ENCODE data around the gene CYP26B1.
A peak's percentile ranks its signal among the peaks of the same experiment; 100 is the strongest.

Gene CYP26B1

DNA sequence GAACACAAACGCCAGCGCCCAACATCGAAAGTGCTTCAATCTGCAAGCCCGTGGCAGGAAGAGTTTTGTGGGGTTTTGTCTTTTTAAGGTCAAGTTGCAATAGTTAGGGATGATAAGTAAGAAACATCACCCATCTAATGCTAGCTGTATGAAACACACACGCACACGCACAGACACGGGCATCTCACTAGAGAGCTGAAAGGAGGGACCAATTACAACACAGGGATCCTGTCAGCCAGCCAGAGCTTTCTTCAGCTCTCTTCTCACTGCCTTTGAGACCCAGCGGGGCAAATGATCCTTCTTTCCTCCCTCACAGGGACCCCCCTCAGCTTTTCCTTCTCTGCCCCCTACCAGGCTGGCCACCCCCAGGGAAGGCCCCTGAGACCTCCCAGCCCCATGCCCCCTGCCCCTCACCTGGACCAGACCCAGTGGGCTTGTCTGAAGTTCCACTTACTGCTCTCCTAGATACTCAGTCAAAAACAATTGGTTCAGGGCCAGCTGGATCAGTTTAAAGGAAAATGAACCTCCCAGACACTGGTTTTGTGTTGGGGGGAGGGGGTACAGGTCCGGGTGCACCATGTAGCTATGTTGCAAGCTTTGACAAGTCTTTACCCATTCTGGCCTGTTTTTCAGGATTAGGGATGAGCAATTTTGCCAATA, 17.9 kb downstream of the CYP26B1 start:
- DNase-seq (ENCODE audit: low spot score) = no peak

DNA sequence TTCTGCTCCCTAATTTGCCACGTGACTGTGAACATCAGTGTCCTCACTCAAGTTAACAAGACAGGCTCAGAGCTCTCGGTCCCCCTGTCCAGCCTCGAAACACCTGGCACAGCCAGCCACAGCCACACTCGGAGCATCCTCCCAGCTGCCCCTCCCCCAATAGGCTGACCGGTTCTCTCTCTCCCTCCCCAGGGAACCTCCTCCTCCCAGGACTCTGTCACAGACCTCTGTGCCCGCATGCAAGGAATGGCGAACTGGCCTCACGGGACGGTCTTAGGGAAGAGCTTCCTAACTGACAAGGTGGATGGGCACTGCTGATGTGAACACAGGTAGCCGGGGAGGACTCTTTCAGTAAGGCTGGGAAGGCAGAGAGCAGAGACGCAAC, 18.8 kb downstream of the CYP26B1 start:
- DNase-seq (ENCODE audit: low spot score) = no peak

DNA sequence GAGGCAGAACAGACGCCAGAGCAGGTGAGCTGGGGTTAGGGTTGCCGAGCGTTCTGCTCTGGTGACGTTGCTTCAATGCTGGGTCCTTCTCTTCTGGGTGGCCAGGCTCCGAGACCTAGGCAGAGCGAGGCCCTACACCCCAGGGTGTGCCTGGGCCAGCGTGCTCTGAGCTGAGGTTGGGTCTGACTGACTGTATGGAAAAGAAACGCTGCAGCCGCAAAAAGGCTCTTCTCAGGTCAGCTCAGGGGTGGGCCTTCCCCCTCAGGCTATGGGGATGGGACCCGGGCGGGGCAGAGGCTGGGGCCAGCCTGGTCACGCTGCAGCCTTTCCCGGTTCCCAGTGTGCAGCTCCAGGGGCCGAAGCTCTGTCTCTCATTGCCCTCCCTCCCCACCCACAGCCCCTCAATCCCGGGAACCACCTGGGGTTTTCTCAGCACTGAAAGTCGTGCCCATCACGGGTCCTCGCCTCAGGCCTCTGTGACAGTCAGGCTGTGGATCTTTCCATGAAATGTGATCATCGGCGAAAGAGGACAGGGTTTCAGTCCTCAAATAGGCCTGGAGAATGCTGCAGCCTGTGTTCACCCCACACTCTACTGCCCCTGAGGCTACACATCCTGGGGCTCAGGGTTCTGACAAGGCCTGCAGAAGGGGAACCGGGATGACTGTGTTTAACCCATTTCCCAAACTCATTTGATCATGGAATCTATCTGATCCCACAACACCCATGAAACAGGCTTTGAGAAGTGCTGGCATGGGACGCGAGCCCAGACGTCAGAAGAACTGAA, 19.4 kb downstream of the CYP26B1 start:
- no peak for DNase-seq (ENCODE audit: low spot score)

- no peak for DNase-seq (ENCODE audit: low spot score)
These were observed 20.1 kb downstream of the CYP26B1 start for GRCh38 chr2:72127401-72128058.

DNA sequence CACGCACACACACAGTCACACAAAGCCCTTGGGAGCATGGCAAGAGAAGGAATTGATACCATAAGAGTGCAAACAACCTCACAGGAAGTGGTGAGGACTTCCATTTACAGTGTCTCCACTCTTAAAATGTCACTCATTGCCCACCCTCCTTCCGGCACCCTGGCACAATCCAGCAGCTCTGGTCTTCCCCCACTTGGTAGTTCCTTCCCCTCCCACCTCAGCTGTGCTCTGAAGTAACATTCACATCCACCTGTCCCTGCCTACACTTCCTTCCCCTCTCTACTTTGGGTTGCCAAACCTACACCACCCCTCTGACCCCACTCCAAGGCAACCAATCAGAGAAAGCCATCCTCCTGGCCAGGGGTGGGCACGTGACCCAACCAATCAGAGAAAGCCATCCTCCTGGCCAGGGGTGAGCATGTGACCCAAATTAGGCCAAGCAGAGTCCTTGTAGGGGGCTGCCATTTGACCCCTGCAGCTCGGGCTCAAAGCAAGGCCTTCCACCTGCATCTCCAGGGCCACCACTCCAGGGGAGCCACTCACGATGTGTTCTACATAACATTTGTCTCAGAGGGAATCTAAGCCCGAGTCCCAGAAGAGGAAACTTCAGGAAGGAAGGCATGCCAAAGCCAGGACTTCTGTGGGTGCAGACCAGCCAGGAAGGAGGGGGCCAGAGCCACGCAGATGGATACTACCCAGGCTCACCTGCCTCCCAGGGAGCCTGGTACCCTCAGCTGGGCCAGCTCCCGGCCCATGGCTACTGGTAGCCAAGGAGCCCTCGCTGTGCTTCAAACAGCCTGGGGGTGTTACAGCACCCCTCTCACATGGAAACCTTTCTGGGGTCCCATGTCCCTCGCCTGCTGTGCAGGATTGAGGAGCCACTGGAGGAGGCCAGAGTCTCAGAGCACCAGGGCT, 21.2 kb downstream of the CYP26B1 start:
- DNase-seq (ENCODE audit: low spot score) = no peak

DNA sequence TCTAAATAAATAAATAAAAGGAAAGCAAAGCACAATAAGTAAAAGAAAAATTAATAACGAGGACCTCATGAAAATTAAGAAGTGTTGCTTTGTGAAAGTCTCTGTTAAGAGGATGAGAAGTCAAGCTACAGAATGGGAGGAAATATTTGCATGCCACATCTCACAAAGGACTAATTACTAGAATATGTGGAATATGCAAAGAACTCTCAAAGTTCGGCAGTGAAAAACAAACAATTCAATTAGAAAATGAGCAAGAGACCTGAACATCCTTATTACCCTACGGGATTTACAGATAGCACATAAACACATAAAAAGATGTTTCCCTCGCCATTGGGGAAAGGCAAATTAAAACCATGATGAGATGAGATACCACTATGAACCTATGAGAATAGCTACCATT, 23.3 kb downstream of the CYP26B1 start:
- no peak for DNase-seq (ENCODE audit: low spot score)

DNA sequence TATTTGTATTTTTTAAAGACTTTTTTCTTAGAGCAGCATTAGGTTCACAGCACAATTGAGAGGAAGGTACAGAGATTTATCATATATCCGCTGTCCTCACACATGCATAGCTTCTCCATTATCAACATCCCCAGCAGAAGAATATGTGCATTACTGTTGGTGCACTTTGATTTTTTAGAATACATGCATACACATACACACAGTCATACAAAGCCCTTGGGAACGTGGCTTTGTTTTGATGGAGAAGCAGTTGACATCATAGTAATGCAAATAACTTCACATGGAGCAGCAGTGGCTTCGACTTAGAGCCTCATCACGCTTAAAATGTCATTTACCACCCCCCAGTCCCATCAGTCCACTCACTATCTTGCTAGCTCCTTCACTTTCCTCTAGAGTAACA, 26.5 kb downstream of the CYP26B1 start:
- no peak for DNase-seq (ENCODE audit: low spot score)

- DNase-seq (ENCODE audit: low spot score) = no peak
These were observed 28.7 kb downstream of the CYP26B1 start for GRCh38 chr2:72118951-72119350.

GRCh38 chr2:72118386-72118785, 29.3 kb downstream of the CYP26B1 start:
- DNase-seq (ENCODE audit: low spot score) = no peak

GRCh38 chr2:72117718-72118117, 29.9 kb downstream of the CYP26B1 start:
- DNase-seq (ENCODE audit: low spot score) = no peak

DNA sequence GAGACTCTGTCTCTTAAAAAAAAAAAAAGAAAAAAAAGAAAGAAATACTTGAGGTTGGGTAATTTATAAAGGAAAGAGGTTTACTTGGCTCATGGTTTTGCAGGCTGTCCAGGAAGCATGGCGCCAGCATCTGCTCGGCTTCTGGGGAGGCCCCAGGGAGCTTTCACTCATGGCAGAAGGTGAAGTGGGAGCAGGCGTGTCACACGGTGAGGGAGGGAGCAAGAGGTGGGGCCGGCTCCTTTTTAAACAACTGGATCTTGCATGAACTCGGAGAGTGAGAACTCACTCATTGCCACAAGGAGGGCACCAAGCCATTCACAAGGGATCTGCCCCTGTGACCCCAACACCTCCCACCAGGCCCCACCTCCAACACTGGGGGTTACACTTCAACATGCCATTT, 30.6 kb downstream of the CYP26B1 start:
- no peak for DNase-seq (ENCODE audit: low spot score)

DNA sequence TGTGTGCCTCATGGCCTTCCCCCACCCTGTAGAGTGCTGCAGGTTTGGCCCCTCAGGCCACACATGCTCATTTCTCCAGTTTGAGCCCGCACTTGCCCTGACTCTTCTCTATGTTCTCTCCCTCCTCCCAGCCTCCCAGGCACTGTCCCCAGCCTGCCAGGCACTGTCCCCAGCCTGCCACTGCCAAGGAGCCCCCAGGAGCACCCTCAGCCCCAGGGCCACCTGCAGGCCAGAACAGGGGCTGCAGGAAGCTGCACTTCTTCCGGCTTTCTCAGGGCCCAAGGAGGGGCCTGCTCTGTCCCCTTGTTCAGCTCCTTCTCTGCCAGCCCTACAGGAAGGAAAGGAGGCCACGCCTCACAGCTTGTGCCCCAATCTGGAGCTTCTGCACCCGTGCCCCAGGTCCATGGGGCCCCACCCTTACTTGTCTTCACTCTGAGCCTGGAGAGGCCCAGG, 31.6 kb downstream of the CYP26B1 start:
- no peak for DNase-seq (ENCODE audit: low spot score)

DNA sequence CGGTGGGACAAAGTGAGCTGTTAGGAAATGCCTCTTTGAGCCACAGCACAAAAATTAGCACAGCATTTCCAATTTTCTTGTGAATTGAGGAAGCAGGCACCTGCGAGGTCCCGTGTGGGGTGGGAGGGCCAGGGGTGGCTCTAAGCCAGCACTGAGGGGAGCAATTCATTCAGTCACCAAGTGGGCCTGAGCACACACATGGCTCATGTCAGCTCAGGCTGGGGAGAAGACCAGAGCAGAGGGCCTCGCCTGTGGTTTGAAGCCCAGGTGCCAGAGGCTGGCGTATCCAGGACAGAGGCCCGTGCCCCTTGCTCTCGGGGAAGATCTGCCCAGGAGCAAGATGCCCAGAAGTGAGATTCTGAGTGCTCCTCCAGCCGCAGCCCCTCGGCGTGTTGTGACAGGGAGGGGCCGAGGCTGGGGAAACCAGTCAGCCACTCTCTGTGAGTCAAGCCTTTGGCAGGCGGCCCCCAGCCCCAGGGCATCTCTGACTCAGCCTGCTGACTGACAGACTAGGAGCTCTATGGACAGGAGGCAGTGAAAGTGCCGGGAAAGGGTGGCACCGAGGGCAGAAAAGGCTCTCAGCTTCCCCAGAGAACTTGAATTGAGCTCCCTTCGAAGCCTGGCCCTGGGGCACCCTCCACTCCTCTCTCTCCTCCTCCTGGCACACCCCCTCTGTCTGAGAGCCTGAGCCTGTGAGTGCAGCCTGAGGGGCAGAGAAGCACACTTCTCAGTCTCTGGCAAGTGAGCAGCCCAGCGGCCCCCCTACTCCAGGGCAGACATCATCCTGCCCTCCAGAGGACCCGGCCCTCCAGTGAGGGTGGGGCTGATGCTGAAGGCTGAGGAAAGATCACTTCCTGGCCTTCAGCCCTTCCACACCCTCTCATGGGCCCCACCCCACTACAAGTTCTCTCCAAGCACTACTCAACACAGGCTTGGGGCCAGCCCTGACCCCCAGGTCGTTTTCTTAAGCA, 32.3 kb downstream of the CYP26B1 start:
- peak; percentile 21 for DNase-seq (ENCODE audit: low spot score)

DNA sequence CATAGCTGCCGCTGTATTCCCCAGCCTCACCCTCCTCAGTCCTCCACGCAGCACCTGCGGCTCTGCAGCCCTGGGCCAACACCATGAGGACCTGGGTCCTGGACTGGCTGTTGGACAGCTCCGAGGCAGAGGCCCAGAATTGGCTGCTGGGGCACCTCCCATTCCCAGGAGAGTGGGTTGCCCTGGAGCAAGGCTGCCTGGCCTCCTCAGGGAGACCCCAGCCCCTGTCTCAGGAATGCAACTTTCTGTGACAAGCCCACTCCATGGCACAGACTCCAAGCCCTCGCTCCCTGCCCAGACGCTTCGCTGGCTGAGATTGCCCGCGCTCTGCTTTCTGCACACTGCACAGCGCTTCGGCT, 33.0 kb downstream of the CYP26B1 start:
- DNase-seq (ENCODE audit: low spot score) = no peak

GRCh38 chr2:72113847-72114692, 33.6 kb downstream of the CYP26B1 start:
- no peak for DNase-seq (ENCODE audit: low spot score)

DNA sequence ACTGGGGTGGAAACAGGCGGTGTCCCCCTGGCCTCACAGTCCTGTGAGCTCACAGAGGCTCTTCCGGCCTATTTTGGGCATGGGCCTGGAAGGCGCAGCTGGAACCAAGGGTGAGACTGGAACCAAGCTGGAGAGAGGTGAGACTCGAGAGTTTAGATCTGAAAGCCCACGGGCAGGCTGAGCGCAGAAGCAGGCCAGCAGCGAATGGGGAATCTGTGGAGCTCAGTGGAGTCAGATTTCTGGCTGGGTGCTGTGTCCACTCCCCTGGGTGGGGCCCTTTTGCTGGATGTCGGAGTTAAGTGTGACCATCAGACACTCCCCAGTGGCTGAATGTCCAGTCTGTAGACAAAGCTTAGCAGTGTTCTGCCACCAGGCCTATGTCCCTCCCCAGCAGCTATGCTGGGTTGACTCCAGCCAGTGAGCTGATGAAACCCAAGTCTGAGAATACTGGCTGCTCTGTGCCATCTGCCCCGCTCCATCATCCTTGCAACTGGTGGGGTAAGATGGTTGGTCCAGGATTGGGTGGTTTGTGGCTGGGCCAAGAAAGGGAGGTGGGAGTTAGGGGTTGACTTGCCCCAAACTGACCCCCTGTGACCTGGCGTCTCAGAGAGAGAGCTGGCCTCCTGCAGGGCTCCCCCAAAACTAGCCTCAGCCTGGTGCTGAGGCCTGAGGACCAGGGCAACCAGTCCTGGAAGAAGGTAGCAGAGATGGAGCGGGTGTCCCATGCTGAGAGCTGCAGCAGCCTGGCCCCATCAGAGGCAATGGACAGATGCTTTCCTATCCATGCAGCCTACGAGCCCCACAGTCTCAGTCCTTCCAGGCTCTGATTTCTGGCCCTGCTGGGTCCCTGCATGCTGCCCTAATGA, 34.4 kb downstream of the CYP26B1 start:
- no peak for DNase-seq (ENCODE audit: low spot score)

DNA sequence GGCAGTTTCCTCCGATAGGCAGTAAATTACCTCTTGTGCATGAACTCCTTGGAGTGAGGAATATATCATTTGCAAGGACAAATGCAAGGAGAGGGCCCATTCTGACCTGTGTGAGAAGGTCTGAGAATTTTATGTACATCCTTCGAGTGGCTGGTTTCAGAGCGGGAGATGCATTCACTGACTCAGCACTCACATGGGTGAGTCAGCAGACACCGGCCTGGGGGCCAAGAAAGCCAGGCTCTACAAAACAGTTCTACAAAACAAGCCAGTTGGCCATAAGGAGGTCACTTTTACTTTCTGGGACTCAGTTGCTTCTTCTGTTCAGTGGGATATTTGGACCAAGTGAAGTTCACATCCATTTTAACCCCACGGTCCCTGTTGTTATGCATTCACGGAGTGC, 35.3 kb downstream of the CYP26B1 start:
- no peak for DNase-seq (ENCODE audit: low spot score)

DNA sequence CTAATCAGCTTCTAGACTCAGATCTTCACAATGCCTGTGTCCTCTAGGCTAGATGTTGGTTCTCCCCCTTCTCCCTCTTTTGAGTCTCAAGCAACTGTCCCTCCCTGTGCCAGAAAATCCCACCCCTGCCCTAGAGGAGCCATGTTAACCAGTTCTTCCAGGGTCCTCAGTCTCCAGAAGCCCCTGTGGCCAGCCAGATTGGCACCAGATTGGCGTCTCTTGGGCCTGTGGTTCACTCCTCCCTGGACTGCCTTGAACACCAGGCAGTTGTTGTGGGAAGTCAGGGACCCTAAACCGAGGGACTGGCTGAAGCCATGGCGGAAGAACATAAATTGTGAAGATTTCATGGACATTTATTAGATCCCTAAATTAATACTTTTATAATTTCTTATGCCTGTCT, 36.6 kb downstream of the CYP26B1 start:
- DNase-seq (ENCODE audit: low spot score) = no peak

- DNase-seq (ENCODE audit: low spot score) = no peak
These were observed 37.8 kb downstream of the CYP26B1 start for GRCh38 chr2:72109904-72110303.

Measured in kidney capillary endothelial cell (primary cell).